Astrocyte of the cerebellum (primary cell): ENCODE results near the gene DDX10.

Experiments
- DNase-seq: peaks from one replicate; pipeline ENCODE4 v3.0.0-alpha.2; 2011; ENCODE audit warnings: low read depth
- H3K4me3 ChIP-seq: 2 replicates; pipeline ENCODE4 v1.5.1; 2011; ENCODE audit warnings: mild to moderate bottlenecking, low read depth, low read length, moderate library complexity
- CTCF ChIP-seq: IDR thresholded peaks from 2 replicates; pipeline ENCODE4 v1.5.1; 2012; ENCODE audit warnings: low read length, low read depth, moderate library complexity, mild to moderate bottlenecking; ENCODE audit errors: missing control alignments
- in situ Hi-C: cut with HindIII; loops from 2 replicates; pipeline ENCODE4 v1.10.0; 2017; ENCODE audit warnings: low sequenced_read_pairs

The DDX10 gene

GRCh38 chr11:108914211-108914610, 249.3 kb downstream of the DDX10 start:
- DNase-seq: no peak
- H3K4me3 ChIP-seq: no peak overlapping the region
- no peak for TF ChIP-seq CTCF
- in situ Hi-C loops: no loop called here

GRCh38 chr11:108914981-108915380, 250.1 kb downstream of the DDX10 start:
- H3K4me3 ChIP-seq: no peak overlapping the region
- DNase-seq: no peak
- in situ Hi-C loops: no loop called here
- no peak for TF ChIP-seq CTCF

- no peak for DNase-seq
- in situ Hi-C loops: no loop called here
- TF ChIP-seq CTCF: no peak
- no peak overlapping the region for H3K4me3 ChIP-seq
Measured at GRCh38 chr11:108915666-108916065, 250.8 kb downstream of the DDX10 start.

GRCh38 chr11:108916290-108916689, 251.4 kb downstream of the DDX10 start:
- TF ChIP-seq CTCF: no peak
- H3K4me3 ChIP-seq: no peak overlapping the region
- in situ Hi-C loops: no loop called here
- DNase-seq: no peak

GRCh38 chr11:108916935-108917334, 252.1 kb downstream of the DDX10 start:
- in situ Hi-C loops: no loop called here
- no peak for DNase-seq
- no peak overlapping the region for H3K4me3 ChIP-seq
- no peak for TF ChIP-seq CTCF

GRCh38 chr11:108921211-108921610, 256.3 kb downstream of the DDX10 start:
- no peak overlapping the region for H3K4me3 ChIP-seq
- TF ChIP-seq CTCF: no peak
- DNase-seq: no peak
- in situ Hi-C loops: no loop called here

GRCh38 chr11:108922241-108922640, 257.4 kb downstream of the DDX10 start:
- DNase-seq: no peak
- TF ChIP-seq CTCF: no peak
- in situ Hi-C loops: no loop called here
- no peak overlapping the region for H3K4me3 ChIP-seq
